Measurements from ENCODE around the gene CD248.

GRCh38 chr11:66315921-66316811 is 678 bp downstream of the CD248 start:
- TF ChIP-seq, protein P1, sequence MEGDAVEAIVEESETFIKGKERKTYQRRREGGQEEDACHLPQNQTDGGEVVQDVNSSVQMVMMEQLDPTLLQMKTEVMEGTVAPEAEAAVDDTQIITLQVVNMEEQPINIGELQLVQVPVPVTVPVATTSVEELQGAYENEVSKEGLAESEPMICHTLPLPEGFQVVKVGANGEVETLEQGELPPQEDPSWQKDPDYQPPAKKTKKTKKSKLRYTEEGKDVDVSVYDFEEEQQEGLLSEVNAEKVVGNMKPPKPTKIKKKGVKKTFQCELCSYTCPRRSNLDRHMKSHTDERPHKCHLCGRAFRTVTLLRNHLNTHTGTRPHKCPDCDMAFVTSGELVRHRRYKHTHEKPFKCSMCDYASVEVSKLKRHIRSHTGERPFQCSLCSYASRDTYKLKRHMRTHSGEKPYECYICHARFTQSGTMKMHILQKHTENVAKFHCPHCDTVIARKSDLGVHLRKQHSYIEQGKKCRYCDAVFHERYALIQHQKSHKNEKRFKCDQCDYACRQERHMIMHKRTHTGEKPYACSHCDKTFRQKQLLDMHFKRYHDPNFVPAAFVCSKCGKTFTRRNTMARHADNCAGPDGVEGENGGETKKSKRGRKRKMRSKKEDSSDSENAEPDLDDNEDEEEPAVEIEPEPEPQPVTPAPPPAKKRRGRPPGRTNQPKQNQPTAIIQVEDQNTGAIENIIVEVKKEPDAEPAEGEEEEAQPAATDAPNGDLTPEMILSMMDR (conservative IDR thresholded peaks at IDR 0.05), result no peak
- no peak for TF ChIP-seq ZFX (IDR thresholded peaks at IDR 0.05)

Measured in C4-2B (cell line).